Progenitor cell of endocrine pancreas (in vitro differentiated cells): ENCODE results near the gene FATE1. TPM values are rescaled to one million over a fixed set of nuclear protein-coding genes. Genes with fewer than 3 reads are reported as not detected.

Experiments
- DNase-seq: peaks from one replicate; pipeline ENCODE4 v3.0.0; 2021; ENCODE audit warnings: low spot score; ENCODE audit not compliant: unreplicated experiment
- H3K27ac Mint-ChIP-seq: 2 replicates; pipeline ENCODE4 v1.8.0; 2021; ENCODE audit warnings: mild to moderate bottlenecking, moderate library complexity, mixed read lengths
- H3K27me3 Mint-ChIP-seq: 2 replicates; pipeline ENCODE4 v1.8.0; 2021; ENCODE audit warnings: mixed read lengths
- H3K36me3 Mint-ChIP-seq: 2 replicates; pipeline ENCODE4 v1.8.0; 2022; ENCODE audit warnings: mixed read lengths; ENCODE audit not compliant: insufficient read depth
- H3K4me1 Mint-ChIP-seq: 2 replicates; pipeline ENCODE4 v1.8.0; 2021; ENCODE audit warnings: low read depth, mixed read lengths
- H3K4me3 Mint-ChIP-seq: 2 replicates; pipeline ENCODE4 v1.8.0; 2021; ENCODE audit warnings: low read depth, mild to moderate bottlenecking, moderate library complexity, mixed read lengths
- H3K9me3 Mint-ChIP-seq: 2 replicates; pipeline ENCODE4 v1.8.0; 2021; ENCODE audit warnings: low read depth, mixed read lengths
- long read RNA-seq: library from polyadenylated mRNA; unstranded; transcript quantifications from one replicate; pipeline ENCODE4 v2.0.0, GENCODE V29; 2020
- total RNA-seq: library from RNA; stranded (reverse); gene quantifications from 2 replicates; pipeline ENCODE4 v1.2.1, GENCODE V29; 2021
- TF ChIP-seq, protein P1 (sequence below): fragments of 200-600 bp; sonication (generic); IDR thresholded peaks from one replicate; pipeline ENCODE4 v1.5.0; 2021; ENCODE audit warnings: antibody characterized with exemption, mild to moderate bottlenecking; ENCODE audit not compliant: unreplicated experiment

FATE1 gene, protein sequence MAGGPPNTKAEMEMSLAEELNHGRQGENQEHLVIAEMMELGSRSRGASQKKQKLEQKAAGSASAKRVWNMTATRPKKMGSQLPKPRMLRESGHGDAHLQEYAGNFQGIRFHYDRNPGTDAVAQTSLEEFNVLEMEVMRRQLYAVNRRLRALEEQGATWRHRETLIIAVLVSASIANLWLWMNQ
- 0.78 TPM in 1 of 2 replicates, not detected in the other for total RNA-seq
- long read RNA-seq = 0 reads

DNA sequence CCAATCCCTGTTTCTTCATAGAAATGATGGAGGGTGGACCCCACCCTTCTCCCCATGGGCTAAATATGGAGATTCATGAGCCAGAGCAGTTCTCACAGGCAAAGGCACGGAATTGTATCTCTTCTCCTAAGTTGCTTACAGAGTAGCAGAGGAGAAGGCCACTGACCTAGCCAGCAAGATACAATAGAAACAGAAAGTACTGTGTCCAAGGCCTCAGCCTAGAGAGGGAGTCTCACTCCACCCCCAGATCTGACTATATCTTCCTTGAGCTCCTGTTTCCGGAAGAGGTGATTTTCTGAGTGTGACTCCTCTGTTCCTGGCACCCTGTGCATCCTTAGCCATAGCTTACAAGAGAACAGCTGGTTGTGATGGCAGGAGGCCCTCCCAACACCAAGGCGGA is at the start of gene FATE1:
TSS of gene FATE1 (plus strand) at position 284 of the 400 bp plus-strand sequence. CDS start at position 369, 85 bp downstream.
- no peaks in the 10 kb centered on the region for H3K36me3 Mint-ChIP-seq
- no peak within 1 kb of the TSS for H3K27ac Mint-ChIP-seq
- H3K4me3 Mint-ChIP-seq = no peak within 1 kb of the TSS
- TF ChIP-seq, protein P1, sequence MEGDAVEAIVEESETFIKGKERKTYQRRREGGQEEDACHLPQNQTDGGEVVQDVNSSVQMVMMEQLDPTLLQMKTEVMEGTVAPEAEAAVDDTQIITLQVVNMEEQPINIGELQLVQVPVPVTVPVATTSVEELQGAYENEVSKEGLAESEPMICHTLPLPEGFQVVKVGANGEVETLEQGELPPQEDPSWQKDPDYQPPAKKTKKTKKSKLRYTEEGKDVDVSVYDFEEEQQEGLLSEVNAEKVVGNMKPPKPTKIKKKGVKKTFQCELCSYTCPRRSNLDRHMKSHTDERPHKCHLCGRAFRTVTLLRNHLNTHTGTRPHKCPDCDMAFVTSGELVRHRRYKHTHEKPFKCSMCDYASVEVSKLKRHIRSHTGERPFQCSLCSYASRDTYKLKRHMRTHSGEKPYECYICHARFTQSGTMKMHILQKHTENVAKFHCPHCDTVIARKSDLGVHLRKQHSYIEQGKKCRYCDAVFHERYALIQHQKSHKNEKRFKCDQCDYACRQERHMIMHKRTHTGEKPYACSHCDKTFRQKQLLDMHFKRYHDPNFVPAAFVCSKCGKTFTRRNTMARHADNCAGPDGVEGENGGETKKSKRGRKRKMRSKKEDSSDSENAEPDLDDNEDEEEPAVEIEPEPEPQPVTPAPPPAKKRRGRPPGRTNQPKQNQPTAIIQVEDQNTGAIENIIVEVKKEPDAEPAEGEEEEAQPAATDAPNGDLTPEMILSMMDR = no peak
- peaks cover 7% of the 10 kb centered on the region for H3K27me3 Mint-ChIP-seq
- no peak for DNase-seq
- H3K9me3 Mint-ChIP-seq = peaks cover 5% of the 10 kb centered on the region
- H3K4me1 Mint-ChIP-seq = no peaks in the 10 kb centered on the region

DNA sequence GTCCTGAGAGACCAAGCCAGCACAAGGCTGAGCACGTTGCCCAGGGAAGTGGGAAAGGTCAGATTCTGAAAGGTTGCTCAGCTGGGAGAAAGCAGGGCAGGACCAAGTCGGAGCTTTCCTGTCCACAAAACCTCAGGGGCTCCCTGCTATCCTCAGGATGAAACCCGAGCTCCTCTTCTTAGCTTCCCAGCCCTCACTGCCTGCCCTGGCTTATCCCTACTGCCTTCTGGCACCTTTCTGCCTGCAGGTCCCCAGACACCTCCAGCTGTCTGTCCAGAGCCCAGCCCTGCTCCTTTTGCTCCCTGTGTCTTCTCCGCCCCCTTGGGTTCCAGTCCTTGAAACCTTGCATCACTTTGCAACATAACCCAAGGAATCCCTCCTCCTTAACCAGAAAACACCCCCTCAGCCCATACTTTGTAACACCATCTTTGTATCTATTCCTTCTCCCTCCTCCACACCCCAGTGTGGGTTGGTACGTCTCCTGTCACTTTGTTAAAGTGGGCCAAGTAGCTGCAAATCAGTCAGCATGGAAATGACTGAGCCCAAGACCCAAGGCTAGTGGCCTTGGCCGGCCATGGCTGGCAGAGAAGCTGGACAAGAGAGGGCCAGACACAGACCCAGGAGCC is 40.6 kb upstream of the FATE1 start:
- Mint-ChIP-seq H3K27me3 (peaks cover 5% of the 10 kb centered on the region), H3K36me3 (no peaks in the 10 kb centered on the region), H3K4me1 (no peaks in the 10 kb centered on the region), H3K4me3 (no peak overlapping the region), H3K27ac (no peak overlapping the region), H3K9me3 (peaks cover 13% of the 10 kb centered on the region)
- no peak for DNase-seq
- TF ChIP-seq, protein P1 = no peak

DNA sequence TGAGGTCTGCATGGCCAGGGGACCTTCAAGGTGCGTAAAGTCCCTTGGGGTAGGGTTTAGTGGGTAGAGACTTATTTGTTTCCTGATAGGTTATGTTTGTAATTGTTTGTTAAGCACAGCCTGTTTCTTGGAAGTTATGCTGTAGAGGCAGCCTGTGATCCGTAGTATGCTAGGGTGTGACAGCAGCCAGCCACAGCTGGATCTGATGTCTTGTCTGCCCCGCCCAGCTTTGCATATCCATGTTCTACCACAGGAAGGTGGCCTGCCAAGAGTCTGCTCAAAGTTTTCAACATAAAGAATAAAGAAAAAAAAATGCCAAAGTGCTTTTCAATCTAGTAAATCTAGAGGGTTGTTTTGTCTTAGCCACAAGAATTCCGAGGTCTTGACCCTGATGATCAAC is 39.6 kb upstream of the FATE1 start:
- DNase-seq = no peak
- peaks cover 14% of the 10 kb centered on the region for H3K9me3 Mint-ChIP-seq
- H3K4me1 Mint-ChIP-seq = no peaks in the 10 kb centered on the region
- TF ChIP-seq, protein P1 = no peak
- H3K36me3 Mint-ChIP-seq = no peaks in the 10 kb centered on the region
- H3K27me3 Mint-ChIP-seq = peaks cover 5% of the 10 kb centered on the region
- no peak overlapping the region for H3K27ac Mint-ChIP-seq
- H3K4me3 Mint-ChIP-seq = no peak overlapping the region

DNA sequence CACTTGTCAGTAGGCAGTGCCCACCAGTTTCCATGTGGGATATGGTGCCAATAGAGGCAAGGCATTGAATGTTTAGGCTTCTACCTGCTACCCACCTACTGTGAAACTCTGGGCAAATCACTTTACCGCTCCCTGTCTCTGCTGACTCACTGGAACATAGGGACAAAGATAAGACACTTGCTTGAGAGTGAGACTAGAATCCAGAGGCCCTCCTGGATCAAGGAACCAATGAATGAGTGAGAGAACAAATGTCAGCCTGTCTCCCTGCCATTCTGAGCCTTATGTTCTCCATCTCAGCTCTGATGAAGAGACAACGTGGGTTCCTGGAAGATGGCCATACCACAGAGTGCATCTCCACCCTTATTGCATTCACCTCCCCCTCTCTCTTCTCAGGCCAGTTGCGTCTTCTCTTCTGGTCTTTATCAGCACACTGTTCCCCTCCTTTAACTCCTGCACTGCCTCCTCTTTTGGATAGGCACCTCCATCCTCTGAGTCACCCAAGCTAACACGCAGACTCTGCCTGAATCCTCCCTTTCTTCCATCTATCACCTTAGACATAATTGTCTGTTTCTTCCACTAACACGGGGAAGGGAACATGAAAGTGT is 35.9 kb upstream of the FATE1 start:
- peaks cover 17% of the 10 kb centered on the region for H3K9me3 Mint-ChIP-seq
- TF ChIP-seq, protein P1 = no peak
- peaks cover 8% of the 10 kb centered on the region for H3K27me3 Mint-ChIP-seq
- peaks cover 2% of the 10 kb centered on the region for H3K36me3 Mint-ChIP-seq
- no peak overlapping the region for H3K4me3 Mint-ChIP-seq
- H3K27ac Mint-ChIP-seq = no peak overlapping the region
- H3K4me1 Mint-ChIP-seq = no peaks in the 10 kb centered on the region
- DNase-seq = no peak

DNA sequence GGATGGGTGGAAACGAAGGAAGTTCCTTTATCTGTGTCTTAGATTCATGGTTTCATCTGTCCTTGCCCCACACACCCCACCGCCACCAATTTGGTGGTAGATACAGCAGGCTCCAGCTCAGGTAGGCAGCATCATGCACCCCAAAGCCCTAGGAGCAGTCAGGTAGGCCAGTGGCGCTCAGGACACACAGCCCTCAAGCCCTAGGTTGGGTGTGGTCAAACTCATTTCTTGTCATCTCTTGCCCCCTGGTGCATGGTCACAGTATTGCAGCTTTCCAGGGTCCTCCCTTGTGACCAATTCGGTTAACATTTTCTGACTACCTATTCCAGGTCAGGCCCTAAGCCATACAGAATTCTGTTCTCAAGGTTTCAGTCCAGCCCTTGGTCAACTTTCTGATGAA is 35.0 kb upstream of the FATE1 start:
- no peak overlapping the region for H3K4me3 Mint-ChIP-seq
- no peaks in the 10 kb centered on the region for H3K4me1 Mint-ChIP-seq
- H3K36me3 Mint-ChIP-seq = peaks cover 2% of the 10 kb centered on the region
- DNase-seq = peak; percentile 48
- H3K27me3 Mint-ChIP-seq = peaks cover 9% of the 10 kb centered on the region
- TF ChIP-seq, protein P1 = peak; percentile 66
- H3K27ac Mint-ChIP-seq = no peak overlapping the region
- H3K9me3 Mint-ChIP-seq = peaks cover 17% of the 10 kb centered on the region
